Measurements from ENCODE around the gene JMJD6. TPM values are rescaled to one million over a fixed set of nuclear protein-coding genes. Genes with fewer than 3 reads are reported as not detected.

JMJD6 gene
- total RNA-seq, 4 donors from 2014 or later: 21.5 to 42.6 (median 38.8) TPM

GRCh38 chr17:76755285-76755684 lies 28.9 kb upstream of the JMJD6 start:
- Histone ChIP-seq H3K9me3 (no peaks in the 10 kb centered on the region), H3K4me1 (no peaks in the 10 kb centered on the region), H3K4me3 (no peak overlapping the region), H3K36me3 (peaks cover 0 to 33% (median 0%) of the 10 kb centered on the region in 3 donors), H3K27me3 (no peaks in the 10 kb centered on the region), H3K27ac (no peak overlapping the region)
- no peak for DNase-seq
- TF ChIP-seq CTCF (IDR thresholded peaks at IDR 0.05) (no peak), POLR2A (IDR thresholded peaks at IDR 0.05) (no peak)

DNA sequence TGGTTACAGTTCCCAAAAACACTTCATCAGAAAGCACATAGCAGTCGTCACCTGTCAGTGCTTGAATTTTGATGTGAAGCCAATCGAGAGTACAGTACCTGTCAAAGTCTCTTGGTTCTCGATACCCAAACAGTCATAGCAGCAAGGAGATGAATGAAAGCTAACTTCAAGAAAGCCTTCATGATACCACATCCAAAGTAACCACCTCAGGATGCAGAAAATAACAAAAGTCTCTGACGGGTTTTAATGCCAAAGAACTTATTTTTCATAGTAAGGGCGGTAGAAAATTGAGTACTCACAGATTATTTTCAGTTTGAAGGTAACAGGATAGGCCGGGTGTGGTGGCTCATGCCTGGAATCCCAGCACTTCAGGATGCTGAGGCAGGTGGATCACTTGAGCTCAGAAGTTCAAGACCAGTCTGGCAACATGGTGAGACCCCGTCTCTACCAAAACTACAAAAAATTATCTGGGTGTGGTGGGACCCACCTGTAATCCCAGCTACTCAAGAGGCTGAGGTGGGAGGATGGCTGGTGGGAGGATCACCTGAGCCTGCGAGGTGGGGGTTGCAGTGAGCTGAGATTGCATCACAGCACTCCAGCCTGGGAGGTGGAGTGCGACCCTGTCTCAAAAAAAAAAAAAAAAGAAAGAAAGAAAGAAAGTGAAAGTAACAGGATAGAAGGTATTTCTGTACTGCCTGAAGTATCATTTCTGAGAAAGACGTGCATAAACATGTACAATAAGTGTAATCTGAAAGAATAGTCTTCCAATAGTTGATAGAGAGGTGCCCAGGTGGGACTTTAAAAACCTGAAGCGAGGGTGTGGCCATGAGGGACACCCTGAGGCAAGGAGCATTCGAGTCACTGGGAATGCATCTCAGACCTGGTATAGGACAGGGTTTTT lies 26.9 kb upstream of the JMJD6 start:
- peak overlapping the region in 3 of 4 donors; percentile 19 to 50 (median 38) for H3K27ac ChIP-seq
- peaks cover 0 to 28% (median 0%) of the 10 kb centered on the region in 3 donors for H3K36me3 ChIP-seq
- no peak overlapping the region for H3K4me3 ChIP-seq
- DNase-seq: no peak
- H3K27me3 ChIP-seq: no peaks in the 10 kb centered on the region
- H3K4me1 ChIP-seq: no peaks in the 10 kb centered on the region
- no peak for TF ChIP-seq POLR2A (IDR thresholded peaks at IDR 0.05)
- no peak for TF ChIP-seq CTCF (IDR thresholded peaks at IDR 0.05)
- no peaks in the 10 kb centered on the region for H3K9me3 ChIP-seq

DNA sequence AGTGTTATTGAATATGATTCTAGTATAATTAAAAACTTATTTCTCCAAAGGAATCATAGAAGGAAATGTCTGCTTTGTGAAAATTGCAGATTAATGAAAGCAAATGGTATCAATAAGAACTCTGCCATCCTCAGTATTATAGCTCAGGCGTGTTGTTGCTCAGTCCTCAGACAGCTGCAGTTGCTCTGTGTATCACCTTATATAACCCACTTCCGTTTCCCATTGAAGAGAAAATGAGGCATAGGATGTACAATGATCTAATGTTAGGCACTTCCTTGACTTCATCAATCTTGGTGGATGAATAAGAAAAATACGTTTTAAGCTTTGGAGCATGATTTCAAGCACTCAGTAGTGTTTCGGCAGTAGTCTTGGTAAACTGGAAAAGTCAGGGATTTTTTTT lies 25.6 kb upstream of the JMJD6 start:
- Histone ChIP-seq H3K4me3 (no peak overlapping the region), H3K36me3 (peaks cover 0 to 33% (median 0%) of the 10 kb centered on the region in 3 donors), H3K27ac (no peak overlapping the region), H3K27me3 (no peaks in the 10 kb centered on the region), H3K4me1 (no peaks in the 10 kb centered on the region), H3K9me3 (no peaks in the 10 kb centered on the region)
- no peak for TF ChIP-seq CTCF (IDR thresholded peaks at IDR 0.05)
- DNase-seq: no peak

DNA sequence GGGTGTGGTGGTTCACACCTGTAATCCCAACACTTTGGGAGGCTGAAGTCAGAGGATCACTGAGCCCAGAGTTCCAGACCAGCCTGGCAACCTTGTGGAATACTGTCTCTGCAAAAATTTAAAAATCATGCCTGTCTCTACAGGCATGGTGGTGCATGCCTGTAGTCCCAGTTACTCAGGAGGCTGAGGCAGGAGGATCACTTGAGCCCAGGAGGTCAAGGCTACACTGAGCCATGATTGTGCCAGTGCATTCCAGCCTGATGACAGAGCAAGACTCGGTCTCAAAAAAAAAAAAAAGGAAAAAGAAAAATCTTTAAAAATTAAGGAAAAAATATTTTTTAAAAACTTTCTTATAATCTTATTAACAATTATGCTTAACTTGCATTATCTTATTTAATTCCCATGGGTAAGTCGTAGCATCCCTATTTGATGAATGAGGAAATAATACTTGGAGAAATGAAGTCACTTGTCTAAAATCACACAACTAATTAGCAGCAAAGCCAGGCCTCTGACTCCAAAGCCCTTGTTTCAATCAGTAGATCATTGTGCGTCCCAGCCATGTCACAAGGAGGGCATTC lies 25.1 kb upstream of the JMJD6 start:
- Histone ChIP-seq H3K27ac (no peak overlapping the region), H3K4me1 (no peaks in the 10 kb centered on the region), H3K27me3 (no peaks in the 10 kb centered on the region), H3K9me3 (no peaks in the 10 kb centered on the region), H3K4me3 (no peak overlapping the region), H3K36me3 (peaks cover 0 to 33% (median 0%) of the 10 kb centered on the region in 3 donors)
- DNase-seq: no peak
- no peak for TF ChIP-seq POLR2A (IDR thresholded peaks at IDR 0.05)
- no peak for TF ChIP-seq CTCF (IDR thresholded peaks at IDR 0.05)

DNA sequence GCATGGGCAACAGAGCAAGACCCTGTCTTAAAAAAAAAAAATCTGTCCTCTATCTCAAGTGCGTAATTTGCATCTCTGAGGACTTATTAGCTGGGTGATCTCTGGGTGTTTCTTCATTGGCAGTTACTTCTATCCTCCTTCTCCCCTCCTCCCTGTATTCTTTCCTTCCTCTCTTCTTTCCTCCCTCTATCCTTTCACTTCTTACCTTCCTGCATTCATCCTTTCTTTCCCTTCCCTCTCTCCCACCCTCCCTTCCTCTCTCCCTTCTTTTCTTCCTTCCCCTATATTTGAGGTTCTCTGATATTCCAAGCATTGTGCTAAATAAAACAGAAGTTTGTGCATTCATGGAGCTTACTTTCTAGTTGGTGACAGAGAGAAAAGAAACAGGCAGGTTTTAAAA lies 22.3 kb upstream of the JMJD6 start:
- Histone ChIP-seq H3K9me3 (no peaks in the 10 kb centered on the region), H3K4me3 (no peak overlapping the region), H3K4me1 (no peaks in the 10 kb centered on the region), H3K36me3 (peaks cover 0 to 45% (median 4%) of the 10 kb centered on the region in 3 donors), H3K27me3 (no peaks in the 10 kb centered on the region), H3K27ac (no peak overlapping the region)
- TF ChIP-seq CTCF (IDR thresholded peaks at IDR 0.05) (no peak), POLR2A (IDR thresholded peaks at IDR 0.05) (no peak)
- no peak for DNase-seq

Measured in Peyer's patch (tissue), 4 donors.